ENCODE results near the gene CPA4. TPM values are rescaled to one million over a fixed set of nuclear protein-coding genes. Genes with fewer than 3 reads are reported as not detected.

Gene CPA4
- total and polyA plus RNA-seq, 2 experiments from 2014 or later = 1.1 to 3.3 TPM

DNA sequence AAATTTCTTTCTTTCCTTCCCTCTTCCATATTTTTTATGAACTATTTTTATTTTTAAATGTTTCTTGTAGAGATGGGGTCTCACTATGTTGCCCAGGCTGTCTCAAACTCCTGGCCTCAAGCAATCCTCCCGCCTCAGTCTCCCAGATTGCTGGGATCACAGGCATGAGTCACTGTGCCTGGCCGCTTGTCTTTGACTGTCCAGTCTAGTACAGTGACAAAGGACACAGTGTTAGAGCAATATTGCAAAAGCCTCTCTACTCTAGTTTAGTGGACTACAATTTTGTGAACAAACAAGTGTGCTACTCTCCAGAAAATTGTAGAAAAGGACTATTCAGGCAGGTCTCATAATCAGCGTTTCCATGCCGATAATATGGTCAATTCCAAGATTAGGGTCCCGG lies 11.0 kb downstream of the CPA4 start:
- TF ChIP-seq EZH2phosphoT487 (IDR thresholded peaks at IDR 0.05; ENCODE audit: low read depth, severe bottlenecking, unreplicated experiment) (no peak), EZH2 (IDR thresholded peaks at IDR 0.05; ENCODE audit: borderline replicate concordance) (no peak)
- TF ChIP-seq, protein P1, sequence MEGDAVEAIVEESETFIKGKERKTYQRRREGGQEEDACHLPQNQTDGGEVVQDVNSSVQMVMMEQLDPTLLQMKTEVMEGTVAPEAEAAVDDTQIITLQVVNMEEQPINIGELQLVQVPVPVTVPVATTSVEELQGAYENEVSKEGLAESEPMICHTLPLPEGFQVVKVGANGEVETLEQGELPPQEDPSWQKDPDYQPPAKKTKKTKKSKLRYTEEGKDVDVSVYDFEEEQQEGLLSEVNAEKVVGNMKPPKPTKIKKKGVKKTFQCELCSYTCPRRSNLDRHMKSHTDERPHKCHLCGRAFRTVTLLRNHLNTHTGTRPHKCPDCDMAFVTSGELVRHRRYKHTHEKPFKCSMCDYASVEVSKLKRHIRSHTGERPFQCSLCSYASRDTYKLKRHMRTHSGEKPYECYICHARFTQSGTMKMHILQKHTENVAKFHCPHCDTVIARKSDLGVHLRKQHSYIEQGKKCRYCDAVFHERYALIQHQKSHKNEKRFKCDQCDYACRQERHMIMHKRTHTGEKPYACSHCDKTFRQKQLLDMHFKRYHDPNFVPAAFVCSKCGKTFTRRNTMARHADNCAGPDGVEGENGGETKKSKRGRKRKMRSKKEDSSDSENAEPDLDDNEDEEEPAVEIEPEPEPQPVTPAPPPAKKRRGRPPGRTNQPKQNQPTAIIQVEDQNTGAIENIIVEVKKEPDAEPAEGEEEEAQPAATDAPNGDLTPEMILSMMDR (IDR thresholded peaks at IDR 0.05; ENCODE audit: poor library complexity) = no peak
- no peaks in the 10 kb centered on the region for H3K79me2 ChIP-seq
- H3K9me3 ChIP-seq (ENCODE audit: low read depth) = no peaks in the 10 kb centered on the region
- WGBS (ENCODE audit: low lambda C conversion rate, missing lambda C conversion rate) = 71% methylated on average over 5 of the region's 5 CpGs
- H3K9me2 ChIP-seq (replicated peaks; ENCODE audit: insufficient read depth) = no peaks in the 10 kb centered on the region
- H3K27ac ChIP-seq = no peak overlapping the region
- no peaks in the 10 kb centered on the region for H3K27me3 ChIP-seq
- DNase-seq (ENCODE audit: low spot score) = no peak
- no peaks in the 10 kb centered on the region for H3K4me1 ChIP-seq (ENCODE audit: insufficient read depth)
- no peak overlapping the region for H2AFZ ChIP-seq
- H4K20me1 ChIP-seq (ENCODE audit: insufficient read depth, poor library complexity, severe bottlenecking) = no peaks in the 10 kb centered on the region
- H3K36me3 ChIP-seq (replicated peaks; ENCODE audit: insufficient read depth, low read depth) = no peaks in the 10 kb centered on the region
- no peak overlapping the region for H3K4me3 ChIP-seq
- no peak overlapping the region for H3K4me2 ChIP-seq

DNA sequence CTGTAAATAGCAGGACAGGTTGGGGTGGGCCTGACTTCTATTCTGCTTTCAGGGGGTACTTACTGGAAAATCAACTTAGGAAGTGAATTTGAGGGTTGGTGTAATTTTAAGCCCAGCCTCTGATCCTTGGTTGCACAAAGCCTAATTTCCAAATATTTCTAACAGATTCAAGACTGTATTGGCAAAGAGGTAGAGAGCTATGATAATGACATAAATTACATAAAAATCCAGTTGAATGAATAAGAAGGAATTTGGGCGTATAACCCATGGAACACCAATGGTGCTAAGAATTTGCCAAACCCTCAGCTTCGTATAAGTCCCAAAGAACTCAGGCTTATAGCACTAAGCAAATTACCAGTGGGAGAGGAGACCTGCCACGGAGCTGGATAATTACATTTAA lies 11.9 kb downstream of the CPA4 start:
- no peak for TF ChIP-seq EZH2 (IDR thresholded peaks at IDR 0.05; ENCODE audit: borderline replicate concordance)
- TF ChIP-seq, protein P1 (IDR thresholded peaks at IDR 0.05; ENCODE audit: poor library complexity) = no peak
- TF ChIP-seq EZH2phosphoT487 (IDR thresholded peaks at IDR 0.05; ENCODE audit: low read depth, severe bottlenecking, unreplicated experiment) = no peak
- Histone ChIP-seq H2AFZ (no peak overlapping the region), H3K9me3 (ENCODE audit: low read depth) (no peaks in the 10 kb centered on the region), H3K4me3 (no peak overlapping the region), H3K27me3 (no peaks in the 10 kb centered on the region), H3K27ac (no peak overlapping the region), H3K79me2 (no peaks in the 10 kb centered on the region), H3K4me1 (ENCODE audit: insufficient read depth) (no peaks in the 10 kb centered on the region), H3K9me2 (replicated peaks; ENCODE audit: insufficient read depth) (no peaks in the 10 kb centered on the region), H3K36me3 (replicated peaks; ENCODE audit: insufficient read depth, low read depth) (no peaks in the 10 kb centered on the region), H3K4me2 (no peak overlapping the region), H4K20me1 (ENCODE audit: insufficient read depth, poor library complexity, severe bottlenecking) (no peaks in the 10 kb centered on the region)
- 96% methylated on average over 3 of the region's 3 CpGs for WGBS (ENCODE audit: low lambda C conversion rate, missing lambda C conversion rate)
- DNase-seq (ENCODE audit: low spot score) = no peak

DNA sequence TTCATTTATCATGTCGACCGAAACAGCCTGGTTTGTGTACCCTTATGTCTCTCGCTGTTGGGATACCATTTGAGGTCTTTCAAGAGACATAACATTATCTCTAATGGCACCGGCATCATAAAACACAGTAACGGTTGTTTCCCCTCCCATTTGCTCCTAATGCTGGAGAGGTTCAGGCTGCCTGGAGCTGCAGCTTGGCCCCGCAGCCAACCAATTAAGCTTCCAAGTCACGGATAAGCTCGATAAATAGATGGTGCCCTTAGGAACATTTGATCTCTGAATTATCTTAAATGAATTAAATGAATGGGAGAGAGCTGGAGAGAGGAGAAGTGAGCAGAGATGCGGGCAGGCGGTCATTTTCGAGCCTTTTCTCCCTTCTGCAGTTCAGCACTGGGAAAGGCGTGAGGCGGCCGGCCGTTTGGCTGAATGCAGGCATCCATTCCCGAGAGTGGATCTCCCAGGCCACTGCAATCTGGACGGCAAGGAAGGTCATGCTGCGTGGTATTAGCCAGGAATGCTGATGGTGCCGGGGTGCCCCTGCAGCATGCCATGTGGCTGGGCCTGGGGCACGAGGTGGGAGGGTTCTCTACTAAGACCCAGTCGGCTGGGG lies 12.6 kb downstream of the CPA4 start:
- Histone ChIP-seq H3K9me2 (replicated peaks; ENCODE audit: insufficient read depth) (no peaks in the 10 kb centered on the region), H4K20me1 (ENCODE audit: insufficient read depth, poor library complexity, severe bottlenecking) (no peaks in the 10 kb centered on the region), H2AFZ (no peak overlapping the region), H3K4me2 (no peak overlapping the region), H3K36me3 (replicated peaks; ENCODE audit: insufficient read depth, low read depth) (no peaks in the 10 kb centered on the region), H3K27ac (no peak overlapping the region), H3K4me3 (no peak overlapping the region), H3K27me3 (no peaks in the 10 kb centered on the region), H3K4me1 (ENCODE audit: insufficient read depth) (no peaks in the 10 kb centered on the region), H3K79me2 (no peaks in the 10 kb centered on the region), H3K9me3 (ENCODE audit: low read depth) (no peaks in the 10 kb centered on the region)
- no peak for DNase-seq (ENCODE audit: low spot score)
- 80% methylated on average over 21 of the region's 21 CpGs for WGBS (ENCODE audit: low lambda C conversion rate, missing lambda C conversion rate)
- no peak for TF ChIP-seq EZH2phosphoT487 (IDR thresholded peaks at IDR 0.05; ENCODE audit: low read depth, severe bottlenecking, unreplicated experiment)
- TF ChIP-seq, protein P1 (IDR thresholded peaks at IDR 0.05; ENCODE audit: poor library complexity) = no peak
- no peak for TF ChIP-seq EZH2 (IDR thresholded peaks at IDR 0.05; ENCODE audit: borderline replicate concordance)

Measured in hepatocyte (in vitro differentiated cells).